Coronary artery (tissue), 2 donors: ENCODE results near the gene MUC12.
A peak's percentile ranks its signal among the peaks of the same experiment; 100 is the strongest.

Source experiments
- DNase-seq: peaks from one replicate; pipeline ENCODE4 v3.0.0-alpha.2; 2017; ENCODE audit warnings: low spot score
- H3K27ac ChIP-seq, 2 donors: fragments of 200-600 bp; sonication (generic); one replicate each; pipeline ENCODE4 v1.5.1; 2016 to 2019
- H3K4me3 ChIP-seq: fragments of 200-600 bp; sonication (generic); 2 replicates; pipeline ENCODE4 v1.5.1; 2016; ENCODE audit warnings: mild to moderate bottlenecking, moderate library complexity
- TF ChIP-seq, protein P1 (sequence below): fragments of 200-600 bp; sonication (generic); IDR thresholded peaks from one replicate; pipeline ENCODE4 v1.5.1; 2019; ENCODE audit warnings: antibody characterized with exemption

MUC12 gene

DNA sequence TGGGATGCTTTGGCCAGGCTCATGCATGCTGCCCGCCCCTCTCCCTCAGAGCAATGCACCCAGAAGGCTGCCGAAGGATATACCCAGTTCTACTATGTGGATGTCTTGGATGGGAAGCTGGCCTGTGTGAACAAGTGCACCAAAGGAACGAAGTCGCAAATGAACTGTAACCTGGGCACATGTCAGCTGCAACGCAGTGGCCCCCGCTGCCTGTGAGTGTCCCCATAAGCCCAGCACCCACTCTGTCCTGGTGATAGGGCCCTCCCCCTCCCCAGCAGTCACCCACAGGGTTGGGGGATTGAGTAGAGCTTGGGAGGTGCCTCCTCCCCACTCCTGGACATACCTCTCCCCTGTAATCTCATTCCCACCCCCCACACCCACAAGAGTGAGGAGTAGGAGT, 43.6 kb downstream of the MUC12 start:
- no peak overlapping the region for H3K27ac ChIP-seq
- no peak overlapping the region for H3K4me3 ChIP-seq
- TF ChIP-seq, protein P1, sequence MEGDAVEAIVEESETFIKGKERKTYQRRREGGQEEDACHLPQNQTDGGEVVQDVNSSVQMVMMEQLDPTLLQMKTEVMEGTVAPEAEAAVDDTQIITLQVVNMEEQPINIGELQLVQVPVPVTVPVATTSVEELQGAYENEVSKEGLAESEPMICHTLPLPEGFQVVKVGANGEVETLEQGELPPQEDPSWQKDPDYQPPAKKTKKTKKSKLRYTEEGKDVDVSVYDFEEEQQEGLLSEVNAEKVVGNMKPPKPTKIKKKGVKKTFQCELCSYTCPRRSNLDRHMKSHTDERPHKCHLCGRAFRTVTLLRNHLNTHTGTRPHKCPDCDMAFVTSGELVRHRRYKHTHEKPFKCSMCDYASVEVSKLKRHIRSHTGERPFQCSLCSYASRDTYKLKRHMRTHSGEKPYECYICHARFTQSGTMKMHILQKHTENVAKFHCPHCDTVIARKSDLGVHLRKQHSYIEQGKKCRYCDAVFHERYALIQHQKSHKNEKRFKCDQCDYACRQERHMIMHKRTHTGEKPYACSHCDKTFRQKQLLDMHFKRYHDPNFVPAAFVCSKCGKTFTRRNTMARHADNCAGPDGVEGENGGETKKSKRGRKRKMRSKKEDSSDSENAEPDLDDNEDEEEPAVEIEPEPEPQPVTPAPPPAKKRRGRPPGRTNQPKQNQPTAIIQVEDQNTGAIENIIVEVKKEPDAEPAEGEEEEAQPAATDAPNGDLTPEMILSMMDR = no peak
- DNase-seq = no peak

DNA sequence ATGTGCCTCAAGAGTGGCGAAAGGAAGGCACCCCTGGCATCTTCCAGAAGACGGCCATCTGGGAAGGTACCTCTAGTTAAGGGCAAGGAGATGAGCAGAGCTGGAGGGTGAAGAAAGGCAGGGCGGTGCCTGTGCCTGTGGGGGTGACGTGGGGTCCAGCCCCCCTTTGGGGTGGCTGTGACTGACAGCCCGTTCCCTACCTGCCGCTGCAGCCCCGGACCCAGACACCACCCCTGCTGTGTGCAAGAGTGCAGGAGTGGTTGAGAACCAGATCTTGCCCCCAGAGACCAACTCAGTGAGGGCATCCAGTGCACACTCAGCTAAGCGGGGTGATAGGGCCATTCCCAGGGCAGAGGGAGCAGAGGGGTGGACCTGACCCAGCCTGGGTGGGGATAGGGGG, 46.3 kb downstream of the MUC12 start:
- TF ChIP-seq, protein P1 = no peak
- Histone ChIP-seq H3K27ac (no peak overlapping the region), H3K4me3 (no peak overlapping the region)
- DNase-seq = no peak

GRCh38 chr7:101017064-101017777, 47.9 kb downstream of the MUC12 start:
- peak overlapping the region; percentile 73 for H3K4me3 ChIP-seq
- peak overlapping the region in 1 of 2 donors; percentile 84 for H3K27ac ChIP-seq

GRCh38 chr7:101018271-101019167, 49.2 kb downstream of the MUC12 start:
- TF ChIP-seq, protein P1 = no peak
- Histone ChIP-seq H3K27ac (no peak overlapping the region), H3K4me3 (no peak overlapping the region)
- no peak for DNase-seq

More at GRCh38 chr7:101017064-101017777, 47.9 kb downstream of the MUC12 start:
- no peak for DNase-seq
- TF ChIP-seq, protein P1 = no peak

DNA sequence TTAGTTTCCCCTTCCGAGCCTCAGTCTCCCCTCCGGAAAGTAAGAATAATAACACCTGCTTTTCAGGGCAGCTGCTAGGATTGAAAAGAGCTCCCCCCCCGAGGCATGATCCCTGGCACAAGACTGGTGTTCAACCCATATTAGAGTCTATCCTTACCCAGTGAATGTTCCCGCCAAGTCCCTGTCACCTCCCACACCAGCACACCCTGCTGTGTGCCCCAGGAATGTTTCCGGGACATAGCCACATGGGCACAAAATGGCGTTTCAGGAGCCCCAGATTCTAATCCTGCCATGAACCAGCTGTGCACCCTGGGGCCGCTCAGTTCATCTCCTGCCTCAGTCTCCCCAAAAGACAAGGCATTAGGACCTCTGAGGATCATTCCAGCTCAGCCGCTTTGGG, 51.1 kb downstream of the MUC12 start:
- DNase-seq = no peak
- TF ChIP-seq, protein P1 = no peak
- H3K4me3 ChIP-seq = no peak overlapping the region
- H3K27ac ChIP-seq = no peak overlapping the region

GRCh38 chr7:101021703-101022102, 52.3 kb downstream of the MUC12 start:
- Histone ChIP-seq H3K4me3 (no peak overlapping the region), H3K27ac (no peak overlapping the region)
- DNase-seq = no peak
- TF ChIP-seq, protein P1 = no peak
